Measurements from ENCODE around the gene CA9. TPM values are rescaled to one million over a fixed set of nuclear protein-coding genes. Genes with fewer than 3 reads are reported as not detected.

Gene CA9
- total RNA-seq, 4 donors from 2014 or later = not detected

GRCh38 chr9:35710818-35711500 is 37.2 kb downstream of the CA9 start:
- no peak for TF ChIP-seq POLR2A (IDR thresholded peaks at IDR 0.05)
- no peak for TF ChIP-seq POLR2AphosphoS5 (IDR thresholded peaks at IDR 0.05)
- no peak for TF ChIP-seq EP300 (IDR thresholded peaks at IDR 0.05; ENCODE audit: low read depth)
- TF ChIP-seq CTCF (IDR thresholded peaks at IDR 0.05) = no peak
- 88% methylated on average over 7 of the region's 7 CpGs; no CpG with 5 or more reads in 1 of the 2 donors for WGBS, 2 donors (ENCODE audit: low coverage in 1 of 2)
- intact Hi-C loops (cut with DNase I; ENCODE audit: low total_unique reads) = no loop called here
- H3K27ac ChIP-seq = no peak overlapping the region
- H3K27me3 ChIP-seq = no peaks in the 10 kb centered on the region
- no peaks in the 10 kb centered on the region for H3K9me3 ChIP-seq
- no peaks in the 10 kb centered on the region for H3K4me1 ChIP-seq
- in situ Hi-C loops (cut with MboI; ENCODE audit: low pct_ligation_motif_present in 1 of 4, low pct_unique_long_range_greater_than_20kb in 1 of 4, low sequenced_read_pairs in 3 of 4) = no loop called here
- DNase-seq = no peak
- H3K36me3 ChIP-seq = peaks cover 1 to 96% (median 44%) of the 10 kb centered on the region in 4 donors
- H3K4me3 ChIP-seq = no peak overlapping the region

GRCh38 chr9:35711501-35712428 is 38.0 kb downstream of the CA9 start:
- Histone ChIP-seq H3K27me3 (no peaks in the 10 kb centered on the region), H3K4me1 (no peaks in the 10 kb centered on the region), H3K4me3 (no peak overlapping the region), H3K36me3 (peaks cover 1 to 96% (median 46%) of the 10 kb centered on the region in 4 donors), H3K9me3 (no peaks in the 10 kb centered on the region), H3K27ac (no peak overlapping the region)
- TF ChIP-seq CTCF (IDR thresholded peaks at IDR 0.05) (no peak), EP300 (IDR thresholded peaks at IDR 0.05; ENCODE audit: low read depth) (no peak), POLR2A (IDR thresholded peaks at IDR 0.05) (no peak), POLR2AphosphoS5 (IDR thresholded peaks at IDR 0.05) (no peak)
- WGBS, 2 donors (ENCODE audit: low coverage in 1 of 2) = 88% methylated on average over 6 to 21 of the region's 21 CpGs
- in situ Hi-C loops (cut with MboI; ENCODE audit: low pct_ligation_motif_present in 1 of 4, low pct_unique_long_range_greater_than_20kb in 1 of 4, low sequenced_read_pairs in 3 of 4) (no loop called here), intact Hi-C loops (cut with DNase I; ENCODE audit: low total_unique reads) (no loop called here)
- DNase-seq = no peak

GRCh38 chr9:35712762-35713400 is 39.2 kb downstream of the CA9 start:
- Histone ChIP-seq H3K4me3 (no peak overlapping the region), H3K4me1 (no peaks in the 10 kb centered on the region), H3K27ac (no peak overlapping the region), H3K9me3 (no peaks in the 10 kb centered on the region), H3K36me3 (peaks cover 1 to 96% (median 47%) of the 10 kb centered on the region in 4 donors), H3K27me3 (no peaks in the 10 kb centered on the region)
- DNase-seq = no peak
- intact Hi-C loops (cut with DNase I; ENCODE audit: low total_unique reads) (no loop called here), in situ Hi-C loops (cut with MboI; ENCODE audit: low pct_ligation_motif_present in 1 of 4, low pct_unique_long_range_greater_than_20kb in 1 of 4, low sequenced_read_pairs in 3 of 4) (no loop called here)
- TF ChIP-seq CTCF (IDR thresholded peaks at IDR 0.05) (no peak), POLR2A (IDR thresholded peaks at IDR 0.05) (no peak), POLR2AphosphoS5 (IDR thresholded peaks at IDR 0.05) (no peak), EP300 (IDR thresholded peaks at IDR 0.05; ENCODE audit: low read depth) (no peak)
- 93% methylated on average over 11 of the region's 11 CpGs; no CpG with 5 or more reads in 1 of the 2 donors for WGBS, 2 donors (ENCODE audit: low coverage in 1 of 2)

- Histone ChIP-seq H3K27me3 (no peaks in the 10 kb centered on the region), H3K36me3 (peaks cover 1 to 94% (median 46%) of the 10 kb centered on the region in 4 donors), H3K4me3 (no peak overlapping the region), H3K9me3 (no peaks in the 10 kb centered on the region), H3K27ac (no peak overlapping the region), H3K4me1 (no peaks in the 10 kb centered on the region)
- in situ Hi-C loops (cut with MboI; ENCODE audit: low pct_ligation_motif_present in 1 of 4, low pct_unique_long_range_greater_than_20kb in 1 of 4, low sequenced_read_pairs in 3 of 4) = no loop called here
- intact Hi-C loops (cut with DNase I; ENCODE audit: low total_unique reads) = no loop called here
- WGBS, 2 donors (ENCODE audit: low coverage in 1 of 2) = 87 to 91% methylated on average over 3 of the region's 3 CpGs
- TF ChIP-seq EP300 (IDR thresholded peaks at IDR 0.05; ENCODE audit: low read depth) = no peak
- TF ChIP-seq POLR2AphosphoS5 (IDR thresholded peaks at IDR 0.05) = no peak
- no peak for TF ChIP-seq CTCF (IDR thresholded peaks at IDR 0.05)
- no peak for TF ChIP-seq POLR2A (IDR thresholded peaks at IDR 0.05)
- no peak for DNase-seq
These were observed 39.9 kb downstream of the CA9 start for GRCh38 chr9:35713578-35713977.

All from transverse colon (tissue), 4 donors.